Stimulated activated CD4-positive, alpha-beta T cell treated with anti-CD3 and anti-CD28 coated beads, Interleukin-12 subunit alpha, Interleukin-12 subunit beta, amount 100 ng/mL, for 24 hours (primary cell): ENCODE data around the gene DAB2IP.

Experiments
- DNase-seq, 2 experiments: peaks; one replicate each; pipeline ENCODE4 v3.0.0-alpha.2; 2020; ENCODE audit warnings: low read depth in 2 of 2

DAB2IP gene

GRCh38 chr9:121817476-121817875 is 166.0 kb downstream of the DAB2IP start:
- DNase-seq, result no peak

GRCh38 chr9:121818016-121818661 is 166.7 kb downstream of the DAB2IP start:
- DNase-seq, result no peak

- no peak for DNase-seq
Observed at GRCh38 chr9:121818841-121819427, 167.5 kb downstream of the DAB2IP start.

GRCh38 chr9:121819428-121820231 is 168.2 kb downstream of the DAB2IP start:
- DNase-seq, result no peak

- no peak for DNase-seq
Observed at GRCh38 chr9:121820286-121821005, 169.0 kb downstream of the DAB2IP start.

GRCh38 chr9:121821326-121821725 is 169.9 kb downstream of the DAB2IP start:
- DNase-seq, result no peak

- no peak for DNase-seq
Observed at GRCh38 chr9:121822093-121823085, 171.0 kb downstream of the DAB2IP start.

- DNase-seq, result no peak
Observed at GRCh38 chr9:121823451-121824169, 172.2 kb downstream of the DAB2IP start.

GRCh38 chr9:121824651-121825030 is 173.2 kb downstream of the DAB2IP start:
- DNase-seq, result no peak

- DNase-seq, result no peak
Observed at GRCh38 chr9:121825031-121825691, 173.7 kb downstream of the DAB2IP start.

GRCh38 chr9:121826711-121827110 is 175.3 kb downstream of the DAB2IP start:
- DNase-seq, result no peak

- no peak for DNase-seq
Observed at GRCh38 chr9:121827251-121827967, 176.0 kb downstream of the DAB2IP start.

GRCh38 chr9:121830441-121831140 is 179.2 kb downstream of the DAB2IP start:
- DNase-seq, result no peak

GRCh38 chr9:121831869-121832268 is 180.4 kb downstream of the DAB2IP start:
- no peak for DNase-seq

GRCh38 chr9:121833061-121833460 is 181.6 kb downstream of the DAB2IP start:
- DNase-seq, result no peak
